HepG2 (cell line): ENCODE results near the gene CAPN12. TPM values are rescaled to one million over a fixed set of nuclear protein-coding genes. Genes with fewer than 3 reads are reported as not detected.

Experiments
- AGO1 ChIP-seq: fragments of 200-400 bp; formaldehyde crosslinking; IDR thresholded peaks from 2 replicates; pipeline ENCODE4 v1.6.1; 2017; ENCODE audit warnings: mild to moderate bottlenecking, low read depth, low read length, moderate library complexity; ENCODE audit not compliant: poor library complexity, severe bottlenecking
- DMAP1 ChIP-seq: IDR thresholded peaks from 2 replicates; pipeline ENCODE4 v1.6.1; 2016
- DPF2 ChIP-seq: sonication (generic); formaldehyde crosslinking; IDR thresholded peaks from 2 replicates; pipeline ENCODE4 v1.4.0; 2020; ENCODE audit warnings: mild to moderate bottlenecking, low read depth, missing genetic modification reagents, borderline replicate concordance
- FOXO4 ChIP-seq: sonication (generic); formaldehyde crosslinking; conservative IDR thresholded peaks from 2 replicates; pipeline ENCODE4 v1.8.1; 2023; ENCODE audit warnings: missing genetic modification reagents
- FUBP1 ChIP-seq: sonication (generic); formaldehyde crosslinking; IDR thresholded peaks from 2 replicates; pipeline ENCODE4 v1.5.1; 2020; ENCODE audit warnings: missing genetic modification reagents, mild to moderate bottlenecking, borderline replicate concordance
- GABPA ChIP-seq, 2 experiments: IDR thresholded peaks; 2 replicates each; pipeline ENCODE4 v1.6.1; 2011 to 2016; ENCODE audit warnings: low read depth in 2 of 2, low read length in 1 of 2, missing biosample characterization in 1 of 2, missing genetic modification characterization in 1 of 2
- KDM4B ChIP-seq: sonication (generic); formaldehyde crosslinking; IDR thresholded peaks from 2 replicates; pipeline ENCODE4 v1.4.0; 2020; ENCODE audit warnings: missing genetic modification reagents
- NFYC ChIP-seq: IDR thresholded peaks from 2 replicates; pipeline ENCODE4 v1.6.1; 2016; ENCODE audit warnings: missing genetic modification reagents, missing compliant biosample characterization
- REST ChIP-seq, 2 experiments: IDR thresholded peaks; 2 replicates each; pipeline ENCODE4 v1.6.1; 2011 to 2012; ENCODE audit warnings: low read length in 2 of 2, borderline replicate concordance in 1 of 2, low read depth in 1 of 2, mild to moderate bottlenecking in 1 of 2, moderate library complexity in 1 of 2
- SRF ChIP-seq: IDR thresholded peaks from 2 replicates; pipeline ENCODE4 v1.6.1; 2011; ENCODE audit warnings: mild to moderate bottlenecking, low read depth, low read length, moderate library complexity
- TOPORS ChIP-seq: sonication (generic); formaldehyde crosslinking; IDR thresholded peaks from 2 replicates; pipeline ENCODE4 v1.8.0; 2023; ENCODE audit warnings: mild to moderate bottlenecking, missing genetic modification reagents
- ZBTB38 ChIP-seq: sonication (generic); formaldehyde crosslinking; IDR thresholded peaks from 2 replicates; pipeline ENCODE4 v1.5.1; 2020; ENCODE audit warnings: mild to moderate bottlenecking, missing genetic modification reagents
- ZFP91 ChIP-seq: sonication (generic); formaldehyde crosslinking; IDR thresholded peaks from 2 replicates; pipeline ENCODE4 v1.9.0; 2022; ENCODE audit warnings: missing genetic modification reagents, mild to moderate bottlenecking, borderline replicate concordance
- ZNF597 ChIP-seq: sonication (generic); formaldehyde crosslinking; IDR thresholded peaks from 2 replicates; pipeline ENCODE4 v1.5.0; 2020; ENCODE audit warnings: missing genetic modification reagents
- ZNF629 ChIP-seq: sonication (generic); formaldehyde crosslinking; conservative IDR thresholded peaks from 2 replicates; pipeline ENCODE4 v1.5.0; 2020; ENCODE audit warnings: missing genetic modification reagents
- ZNF784 ChIP-seq: sonication (generic); formaldehyde crosslinking; IDR thresholded peaks from 2 replicates; pipeline ENCODE4 v1.5.1; 2020; ENCODE audit warnings: missing genetic modification reagents, mild to moderate bottlenecking, borderline replicate concordance
- ZNF792 ChIP-seq: IDR thresholded peaks from 2 replicates; pipeline ENCODE4 v1.6.1; 2016
- polyA plus RNA-seq, 8 experiments: library from polyadenylated mRNA; depleted of rRNA in 3 of 8; stranded (reverse) in 7 of 8; unstranded in 1 of 8; fragments of >200 nt; fragmentation: Illumina TruSeq in 4 of 8; extraction: Trizol in 4 of 8; gene quantifications; 2 replicates each; pipeline versions ENCODE4 v1.2.1 to v1.2.3, GENCODE V29; 2011 to 2016; ENCODE audit warnings: low read depth in 4 of 8, missing spikeins in 1 of 8, mixed read lengths in 1 of 8; ENCODE audit not compliant: insufficient read depth in 1 of 8
- total RNA-seq, 5 experiments: library from RNA; depleted of rRNA; stranded (reverse); fragments of >200 nt; fragmentation: Illumina TruSeq; extraction: Trizol; gene quantifications; 2 replicates each; pipeline ENCODE4 v1.2.3, GENCODE V29; 2016; ENCODE audit warnings: low read depth in 1 of 5

CAPN12 gene
- total and polyA plus RNA-seq, 2 of the 13 experiments (the other 11 are each of a cell fraction or from before 2014, with no cell fraction given), result 1.6 to 13.6 TPM

- TF ChIP-seq REST (IDR thresholded peaks at IDR 0.05; ENCODE audit: borderline replicate concordance in 1 of 2, low read depth in 1 of 2, low read length in 2 of 2) (peak in 1 of 2 experiments; percentile 63; a peak in 1 of 4 replicates), AGO1 (no peak), FOXO4 (no peak), ZFP91 (CRISPR knock-in tag) (no peak; the same call in 1 of the 2 replicates), DMAP1 (peak; percentile 76), ZNF792 (CRISPR knock-in tag) (0 out of 2 replicates have a peak, but pooled peaks have one; percentile 67), KDM4B (CRISPR knock-in tag) (no peak), SRF (no peak; the same call in 1 of the 2 replicates), GABPA (IDR thresholded peaks at IDR 0.05; ENCODE audit: low read depth, low read length) (no peak), GABPA (CRISPR knock-in tag; IDR thresholded peaks at IDR 0.05; ENCODE audit: low read depth) (0 out of 2 replicates have a peak, but pooled peaks have one; percentile 34), DPF2 (CRISPR knock-in tag) (peak; percentile 89), NFYC (no peak), ZNF597 (CRISPR knock-in tag) (no peak), ZBTB38 (peak; percentile 46; the same call in 1 of the 2 replicates), TOPORS (peak; percentile 68; the same call in 1 of the 2 replicates), FUBP1 (no peak), ZNF629 (peak; percentile 34; the same call in 1 of the 2 replicates), ZNF784 (CRISPR knock-in tag) (no peak)
Measured at GRCh38 chr19:38759590-38760003, 15.3 kb upstream of the CAPN12 start (continued).
